ENCODE data around the gene ABCF3.

ABCF3 gene

DNA sequence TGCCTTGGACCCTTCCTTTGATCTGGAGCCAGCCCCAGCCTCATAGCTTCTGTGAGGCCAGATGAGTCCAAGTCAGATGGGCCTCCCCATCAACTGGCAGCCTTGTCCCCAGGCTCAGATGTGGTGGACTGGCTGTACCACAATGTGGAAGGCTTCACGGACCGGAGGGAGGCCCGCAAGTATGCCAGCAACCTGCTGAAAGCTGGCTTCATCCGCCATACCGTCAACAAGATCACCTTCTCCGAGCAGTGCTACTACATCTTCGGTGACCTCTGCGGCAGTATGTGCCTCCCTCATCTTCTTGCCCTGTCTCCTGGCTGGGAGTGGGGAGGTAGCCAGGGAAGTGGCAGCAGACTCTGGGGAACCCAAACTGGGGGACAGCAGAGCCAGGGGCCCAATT is 18.2 kb upstream of the ABCF3 start:
- DNase-seq (ENCODE audit: low read depth), result no peak

DNA sequence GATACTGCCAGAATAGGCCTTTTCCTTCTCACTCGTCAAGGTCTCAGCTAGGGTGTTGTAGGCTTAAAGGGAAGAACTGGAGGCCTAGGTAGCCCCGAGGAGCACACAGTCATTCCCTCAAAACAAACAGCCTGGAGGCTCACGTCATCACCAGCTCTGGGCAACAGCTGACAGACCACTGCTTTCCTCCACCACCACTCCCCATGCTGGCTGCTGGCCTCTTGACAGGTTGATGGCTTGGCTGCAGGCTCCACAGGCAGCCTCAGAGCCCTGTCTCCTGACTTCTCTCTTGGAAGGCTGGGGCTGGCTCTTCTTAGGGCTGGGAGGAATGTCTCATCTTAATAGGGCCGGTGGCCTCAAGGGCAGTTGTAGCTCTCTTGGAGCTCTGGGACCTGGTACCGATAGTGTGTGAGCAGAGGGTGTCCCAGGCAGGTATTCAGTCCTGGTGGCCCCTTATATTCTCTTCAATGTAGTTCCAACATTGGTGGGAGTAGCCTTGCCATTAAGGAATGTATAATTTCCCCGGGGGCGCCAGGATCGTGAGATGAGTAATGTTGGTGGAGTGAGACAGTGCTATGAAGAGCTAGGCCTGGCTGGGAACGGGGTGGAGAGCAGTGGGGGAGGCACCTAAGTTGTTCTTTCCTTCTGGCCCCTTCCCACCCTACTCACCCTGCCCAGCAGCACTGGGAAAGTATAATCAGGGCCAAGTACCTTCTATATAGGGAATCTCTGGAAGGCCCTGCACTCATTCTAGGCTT is 17.5 kb upstream of the ABCF3 start:
- DNase-seq (ENCODE audit: low read depth), result peak; percentile 94

DNA sequence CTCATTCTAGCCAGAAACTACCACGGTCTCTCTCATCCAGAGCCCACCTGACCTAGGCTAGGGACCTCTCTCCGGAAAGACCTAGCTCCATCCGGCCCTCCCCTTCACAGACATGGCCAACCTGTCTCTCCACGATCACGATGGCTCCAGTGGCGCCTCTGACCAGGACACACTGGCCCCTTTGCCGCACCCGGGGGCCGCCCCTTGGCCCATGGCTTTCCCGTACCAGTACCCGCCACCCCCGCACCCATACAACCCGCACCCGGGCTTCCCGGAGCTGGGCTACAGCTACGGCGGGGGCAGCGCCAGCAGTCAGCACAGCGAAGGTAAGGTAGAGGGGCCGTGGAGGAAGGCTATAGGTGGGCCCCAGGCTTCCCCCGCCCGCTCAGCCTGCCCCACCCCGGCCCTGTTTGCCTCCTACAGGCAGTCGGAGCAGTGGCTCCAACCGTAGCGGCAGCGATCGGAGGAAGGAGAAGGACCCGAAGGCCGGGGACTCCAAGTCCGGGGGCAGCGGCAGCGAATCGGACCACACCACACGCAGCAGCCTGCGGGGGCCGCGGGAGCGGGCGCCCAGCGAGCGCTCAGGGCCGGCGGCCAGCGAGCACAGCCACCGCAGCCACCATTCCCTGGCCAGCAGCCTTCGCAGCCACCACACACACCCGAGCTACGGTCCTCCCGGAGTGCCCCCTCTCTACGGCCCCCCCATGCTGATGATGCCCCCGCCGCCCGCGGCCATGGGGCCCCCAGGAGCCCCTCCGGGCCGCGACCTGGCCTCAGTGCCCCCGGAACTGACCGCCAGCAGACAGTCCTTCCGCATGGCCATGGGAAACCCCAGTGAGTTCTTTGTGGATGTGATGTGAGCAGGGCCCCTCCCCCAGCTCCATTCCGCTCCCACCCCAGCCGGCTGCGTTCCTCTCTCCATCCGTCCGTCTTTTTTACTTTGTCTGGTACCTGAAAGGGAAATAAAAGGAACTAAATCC is 15.8 kb upstream of the ABCF3 start:
- no peak for DNase-seq (ENCODE audit: low read depth)

DNA sequence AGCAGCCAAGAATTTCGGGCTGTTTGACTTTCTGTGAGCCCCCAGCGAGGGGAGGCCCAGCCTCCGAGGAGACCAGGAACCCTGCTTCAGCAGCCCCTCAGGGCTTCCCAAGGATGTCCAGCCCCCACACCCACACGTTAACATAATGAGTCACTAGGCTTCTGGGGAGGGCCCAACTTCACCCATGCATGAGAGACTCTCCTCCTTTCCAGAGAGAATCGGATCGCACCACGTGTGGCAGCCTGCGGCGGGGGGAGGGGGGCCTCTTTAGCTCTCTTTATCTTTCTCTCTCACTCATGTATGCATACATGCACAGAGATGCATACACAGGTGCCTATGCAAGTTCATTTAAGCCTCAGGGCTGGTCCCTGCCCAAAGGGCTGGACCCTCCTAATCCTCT is 14.4 kb upstream of the ABCF3 start:
- peak; percentile 91 for DNase-seq (ENCODE audit: low read depth)

DNA sequence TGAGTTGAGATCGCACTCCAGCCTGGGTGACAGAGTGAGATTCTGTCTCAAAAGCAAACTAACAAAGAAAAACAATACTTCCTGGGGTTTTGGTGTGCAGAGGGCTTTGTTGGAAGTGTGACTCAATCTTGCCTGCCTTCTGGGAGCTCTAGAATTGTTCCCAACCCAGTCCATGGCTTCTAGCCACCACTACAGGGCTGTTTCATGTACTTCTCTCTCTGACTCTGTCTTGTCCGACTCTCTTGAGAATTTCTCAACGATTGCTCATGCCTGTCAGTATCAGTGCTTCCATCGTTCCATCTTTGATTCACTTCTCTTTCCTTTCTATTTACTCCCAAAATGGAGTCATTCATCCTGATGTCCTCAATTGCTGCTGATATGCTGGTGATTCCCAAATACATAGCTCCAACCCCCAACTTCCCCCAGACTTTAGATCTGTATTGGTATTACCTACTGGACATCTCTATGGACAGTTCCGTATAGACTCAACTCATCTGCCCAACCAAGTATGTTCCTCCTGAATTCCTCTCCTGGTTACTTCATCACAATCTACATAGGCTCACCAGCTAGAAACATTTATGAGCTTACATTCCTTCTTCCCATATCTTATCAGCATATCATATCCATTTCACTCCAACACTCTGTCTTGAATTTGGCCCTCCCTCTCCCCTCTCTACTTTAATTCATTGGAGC is 13.2 kb upstream of the ABCF3 start:
- DNase-seq (ENCODE audit: low read depth), result peak; percentile 87

DNA sequence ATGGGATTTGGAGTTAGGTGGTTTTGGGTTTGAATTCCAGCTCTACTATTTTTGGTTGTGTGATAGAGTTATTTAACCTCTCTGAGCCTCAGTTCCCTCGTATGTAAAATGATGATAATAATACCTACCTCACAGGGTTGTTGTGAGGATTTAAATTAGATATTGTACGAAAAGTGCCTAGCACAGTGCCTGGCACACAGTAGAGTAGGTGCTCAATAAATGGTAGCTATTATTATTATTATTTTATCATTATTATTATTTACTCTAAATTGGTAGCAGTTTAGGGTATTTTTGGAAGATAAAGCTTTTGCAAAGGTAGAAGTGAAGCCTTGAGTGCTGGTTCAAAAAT is 12.7 kb upstream of the ABCF3 start:
- DNase-seq (ENCODE audit: low read depth), result no peak

DNA sequence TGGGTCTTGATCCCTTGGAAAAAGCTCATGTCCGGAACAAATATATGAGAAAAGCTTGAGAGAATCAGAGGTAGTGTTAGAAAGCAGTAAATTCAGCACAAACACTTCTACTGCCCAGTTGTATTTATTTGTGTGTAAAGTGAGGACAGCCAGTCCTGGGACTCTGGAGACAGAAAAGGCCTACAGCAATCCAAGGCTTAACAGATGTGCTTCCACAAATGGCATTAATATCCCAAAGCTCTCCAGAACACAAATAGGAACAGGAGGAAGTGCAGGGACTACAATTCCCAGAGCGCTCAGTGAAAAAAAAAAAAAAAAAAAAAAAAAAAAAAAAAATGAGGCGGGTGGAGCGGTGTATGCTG is 11.7 kb upstream of the ABCF3 start:
- DNase-seq (ENCODE audit: low read depth), result no peak

DNA sequence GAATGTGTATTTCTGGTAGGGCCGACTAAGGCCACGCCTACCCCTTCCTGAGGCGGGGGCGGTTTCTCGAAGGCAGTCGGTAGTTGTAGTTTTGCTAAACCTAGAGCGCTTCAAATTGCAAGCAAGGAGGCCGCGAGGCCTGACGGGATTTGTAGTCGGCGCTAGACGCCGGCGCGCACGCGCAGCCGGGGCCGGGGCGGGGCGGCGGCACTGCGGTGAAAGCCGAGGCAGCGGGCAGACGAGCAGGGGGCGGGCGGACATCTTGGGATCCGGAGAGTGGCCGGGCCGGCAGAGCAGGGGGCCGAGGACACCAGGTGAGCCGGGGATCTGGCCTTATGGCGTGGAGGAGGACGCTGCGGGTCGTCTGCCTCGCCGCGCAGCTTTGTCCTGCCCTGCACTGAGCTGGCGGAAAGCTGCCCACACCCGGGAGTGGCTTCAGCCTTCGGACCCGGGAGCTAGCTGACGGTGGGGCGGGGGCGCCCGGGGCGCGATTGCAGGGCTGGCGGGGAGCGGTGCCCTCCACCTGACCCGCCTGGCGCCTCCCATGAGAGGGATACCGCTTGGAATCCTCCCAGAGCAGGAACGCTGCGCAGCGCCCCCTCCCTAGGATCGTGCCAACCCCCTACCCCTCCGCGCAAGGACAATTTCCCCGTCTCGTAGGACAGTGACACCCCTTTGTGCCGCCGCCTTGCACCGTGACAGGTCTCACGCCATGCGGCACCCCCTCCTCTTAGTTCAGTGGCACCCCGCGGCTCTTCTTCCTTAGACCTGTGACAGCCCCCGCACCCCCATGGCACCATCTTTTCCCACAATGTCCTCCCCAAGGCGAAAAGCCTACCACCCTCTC is 11.1 kb upstream of the ABCF3 start, which contains the start of gene AP2M1:
TSS of gene AP2M1 (plus strand) at position 210 of the 847 bp plus-strand sequence. CDS start 2,139 bp downstream, outside the sequence.
- DNase-seq (ENCODE audit: low read depth), result peak; percentile 100

DNA sequence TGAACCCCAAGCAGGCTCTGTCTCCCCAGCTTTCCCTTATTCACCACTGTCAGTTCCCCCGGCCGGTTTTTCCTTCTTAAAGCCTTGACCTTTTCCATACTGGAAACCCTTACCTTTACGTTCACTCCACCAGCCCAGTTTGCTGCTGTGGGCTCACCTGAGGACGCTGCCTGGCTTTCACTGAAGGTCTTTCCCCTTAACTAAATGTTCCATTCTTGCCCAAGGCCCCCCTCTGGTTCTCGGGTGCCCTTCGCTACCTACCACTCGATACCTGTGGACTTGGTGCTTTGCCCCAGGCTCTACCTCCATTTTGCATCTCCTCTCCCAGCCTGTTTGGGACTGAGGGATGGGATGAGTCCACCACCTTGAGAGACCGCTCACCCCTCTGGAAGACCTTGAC is 10.5 kb upstream of the ABCF3 start:
- DNase-seq (ENCODE audit: low read depth), result no peak

DNA sequence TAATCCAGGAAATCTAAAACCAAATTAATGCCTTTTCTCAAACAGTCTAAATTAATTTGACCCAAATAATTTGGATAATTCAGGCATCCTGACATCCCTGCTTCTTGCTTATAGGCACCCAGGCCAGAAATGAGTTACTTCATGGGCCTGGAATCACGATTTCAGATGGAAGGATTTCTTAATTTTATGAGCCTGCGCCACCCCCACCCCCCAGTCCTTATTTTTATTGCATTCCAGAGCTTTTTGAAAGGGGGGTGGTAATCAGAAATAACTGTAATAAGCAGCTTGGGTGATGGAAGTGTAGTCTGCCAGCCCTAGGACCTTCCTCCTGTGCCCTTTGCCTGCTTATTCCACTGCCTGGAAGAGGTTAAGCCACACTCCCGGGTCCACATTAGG is 10.0 kb upstream of the ABCF3 start:
- DNase-seq (ENCODE audit: low read depth), result no peak

DNA sequence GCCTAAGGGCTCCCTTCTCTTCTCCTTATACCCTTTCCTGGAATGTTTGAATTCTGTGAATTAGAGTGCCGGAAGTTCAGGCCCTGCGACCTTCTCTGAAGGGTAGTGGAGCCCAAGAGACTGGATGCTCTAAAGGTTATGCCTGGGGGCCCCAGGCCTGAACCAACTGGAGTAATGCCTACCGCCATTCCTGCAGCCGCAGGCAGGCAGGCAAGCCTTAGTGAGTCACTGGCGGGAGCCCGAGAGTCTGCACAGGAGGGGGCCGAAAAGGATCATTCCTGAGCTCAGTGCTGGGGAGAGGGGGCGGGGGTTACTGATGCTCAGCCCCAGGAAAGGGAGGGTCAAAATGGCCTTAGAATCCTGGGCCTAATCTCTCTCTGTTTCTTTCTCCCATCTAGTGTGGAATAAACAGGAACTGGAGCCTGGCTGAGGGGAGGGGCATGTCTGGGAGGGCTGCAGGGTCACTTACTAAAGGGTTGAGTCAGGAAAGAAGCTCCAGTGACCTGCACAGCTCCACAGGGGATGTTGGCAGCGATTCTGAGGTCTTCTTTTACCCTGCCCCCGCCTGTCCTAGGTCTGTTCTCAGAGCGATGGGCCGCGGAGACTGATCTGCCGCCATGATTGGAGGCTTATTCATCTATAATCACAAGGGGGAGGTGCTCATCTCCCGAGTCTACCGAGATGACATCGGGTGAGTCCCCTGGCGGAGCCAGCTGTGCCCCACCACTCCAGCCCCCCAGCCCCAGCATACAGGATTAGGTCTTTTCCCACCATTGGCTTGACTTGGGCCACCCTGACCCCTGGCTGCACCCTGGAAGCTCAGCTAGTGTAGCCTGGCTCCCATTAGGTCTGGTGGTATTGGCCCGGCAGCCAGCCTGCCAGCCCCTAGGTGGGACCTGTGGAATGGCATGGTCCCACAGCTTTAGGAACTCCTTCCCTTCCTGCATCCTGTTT is 9.3 kb upstream of the ABCF3 start:
- peak; percentile 98 for DNase-seq (ENCODE audit: low read depth)

DNA sequence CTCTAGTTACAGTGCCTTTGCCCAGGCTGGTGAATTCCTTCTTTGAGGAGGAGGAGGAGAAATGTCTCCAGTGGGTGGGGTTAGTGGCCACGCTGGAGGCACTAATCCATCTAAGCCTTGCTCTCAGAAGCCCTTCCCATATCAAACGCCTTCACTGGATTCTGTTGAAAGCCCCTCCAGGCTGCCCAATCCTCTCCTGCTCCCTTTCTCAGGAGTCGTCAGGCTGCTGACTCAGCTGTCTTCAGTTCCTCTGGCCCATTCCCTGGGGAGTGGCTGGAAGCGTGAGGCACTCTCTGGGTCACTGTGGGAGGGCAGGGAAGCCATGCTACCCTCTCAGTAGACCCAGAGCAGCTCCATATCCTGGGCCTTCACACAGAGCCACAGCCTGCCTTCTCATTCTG is 8.7 kb upstream of the ABCF3 start:
- peak; percentile 48 for DNase-seq (ENCODE audit: low read depth)

DNA sequence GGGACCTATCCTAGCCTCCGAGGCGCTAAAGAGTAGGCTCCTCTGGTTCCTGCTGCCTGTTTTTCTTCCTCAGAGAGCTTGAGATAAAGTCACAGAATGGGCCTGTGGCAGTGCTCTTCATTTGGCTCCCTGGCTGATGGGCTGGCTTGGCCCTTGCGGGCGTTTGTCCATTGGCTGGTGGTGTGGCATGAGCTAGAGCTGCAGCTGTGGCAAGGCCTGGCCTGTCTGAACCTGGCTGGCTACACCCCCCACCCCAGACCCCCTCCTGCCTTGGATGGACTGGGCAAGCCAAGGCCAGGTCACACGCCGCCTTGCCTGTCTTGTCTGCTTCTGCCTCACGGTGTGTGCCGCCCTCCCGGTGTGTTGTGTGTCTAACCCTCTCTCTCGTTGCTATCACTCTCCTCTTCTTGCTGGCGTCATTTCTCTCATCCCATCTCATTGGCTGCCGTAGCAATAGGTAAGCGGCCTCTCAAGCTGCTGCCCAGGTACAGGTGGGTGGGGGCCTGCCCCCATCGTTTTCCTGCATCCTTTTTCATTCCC is 8.2 kb upstream of the ABCF3 start:
- DNase-seq (ENCODE audit: low read depth), result no peak

DNA sequence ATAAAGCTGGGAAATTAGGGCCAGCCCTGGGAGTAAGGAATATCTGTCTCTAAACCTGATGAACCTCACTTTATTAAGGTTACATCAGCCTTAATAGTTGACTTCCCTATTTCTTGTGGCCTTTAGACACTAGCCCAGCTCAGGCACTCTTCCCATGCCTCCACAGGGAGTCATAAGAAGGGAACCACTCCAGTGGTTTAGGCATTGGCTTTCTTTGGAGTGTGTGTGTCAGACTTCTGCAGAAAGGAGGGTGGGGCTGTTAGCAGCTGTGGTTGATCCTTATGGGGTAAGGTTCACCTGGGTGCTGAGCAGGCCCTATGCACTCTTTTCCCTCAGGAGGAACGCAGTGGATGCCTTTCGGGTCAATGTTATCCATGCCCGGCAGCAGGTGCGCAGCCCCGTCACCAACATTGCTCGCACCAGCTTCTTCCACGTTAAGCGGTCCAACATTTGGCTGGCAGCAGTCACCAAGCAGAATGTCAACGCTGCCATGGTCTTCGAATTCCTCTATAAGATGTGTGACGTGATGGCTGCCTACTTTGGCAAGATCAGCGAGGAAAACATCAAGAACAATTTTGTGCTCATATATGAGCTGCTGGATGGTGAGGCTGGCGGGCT is 7.4 kb upstream of the ABCF3 start:
- no peak for DNase-seq (ENCODE audit: low read depth)

DNA sequence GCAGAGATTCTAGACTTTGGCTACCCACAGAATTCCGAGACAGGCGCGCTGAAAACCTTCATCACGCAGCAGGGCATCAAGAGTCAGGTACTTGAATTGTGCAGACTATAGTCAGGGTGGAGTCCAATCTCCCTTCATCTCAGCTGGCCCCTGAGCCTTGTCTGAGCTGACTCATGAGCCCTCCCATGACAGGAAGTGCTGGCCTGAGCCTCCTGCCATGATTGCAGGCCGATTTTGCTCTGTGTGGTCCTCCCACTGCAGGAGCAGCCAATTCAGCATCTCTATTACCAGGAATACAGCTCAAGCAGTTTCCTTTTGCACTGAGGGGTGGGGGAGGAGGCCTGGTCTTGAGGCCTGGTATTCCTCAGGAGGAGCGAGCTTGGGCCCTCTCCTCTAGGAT is 5.8 kb upstream of the ABCF3 start:
- DNase-seq (ENCODE audit: low read depth), result peak; percentile 80

DNA sequence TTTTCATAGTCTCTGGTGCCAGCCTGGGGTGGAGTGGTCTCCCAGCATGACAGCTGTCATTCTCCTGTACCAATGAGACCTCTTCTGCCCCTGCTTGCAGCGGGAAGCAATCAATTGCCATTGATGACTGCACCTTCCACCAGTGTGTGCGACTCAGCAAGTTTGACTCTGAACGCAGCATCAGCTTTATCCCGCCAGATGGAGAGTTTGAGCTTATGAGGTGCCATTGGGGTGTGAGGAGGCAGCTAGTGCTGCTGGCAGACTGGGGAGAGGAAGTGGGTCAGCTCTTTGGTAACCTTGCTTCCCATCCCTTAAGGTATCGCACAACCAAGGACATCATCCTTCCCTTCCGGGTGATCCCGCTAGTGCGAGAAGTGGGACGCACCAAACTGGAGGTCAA is 4.4 kb upstream of the ABCF3 start:
- DNase-seq (ENCODE audit: low read depth), result no peak

DNA sequence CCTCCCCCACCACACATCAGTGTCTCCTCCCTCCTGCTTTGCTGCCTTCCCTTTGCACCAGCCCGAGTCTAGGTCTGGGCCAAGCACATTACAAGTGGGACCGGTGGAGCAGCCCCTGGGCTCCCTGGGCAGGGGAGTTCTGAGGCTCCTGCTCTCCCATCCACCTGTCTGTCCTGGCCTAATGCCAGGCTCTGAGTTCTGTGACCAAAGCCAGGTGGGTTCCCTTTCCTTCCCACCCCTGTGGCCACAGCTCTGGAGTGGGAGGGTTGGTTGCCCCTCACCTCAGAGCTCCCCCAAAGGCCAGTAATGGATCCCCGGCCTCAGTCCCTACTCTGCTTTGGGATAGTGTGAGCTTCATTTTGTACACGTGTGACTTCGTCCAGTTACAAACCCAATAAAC is 2.3 kb upstream of the ABCF3 start:
- DNase-seq (ENCODE audit: low read depth), result no peak

DNA sequence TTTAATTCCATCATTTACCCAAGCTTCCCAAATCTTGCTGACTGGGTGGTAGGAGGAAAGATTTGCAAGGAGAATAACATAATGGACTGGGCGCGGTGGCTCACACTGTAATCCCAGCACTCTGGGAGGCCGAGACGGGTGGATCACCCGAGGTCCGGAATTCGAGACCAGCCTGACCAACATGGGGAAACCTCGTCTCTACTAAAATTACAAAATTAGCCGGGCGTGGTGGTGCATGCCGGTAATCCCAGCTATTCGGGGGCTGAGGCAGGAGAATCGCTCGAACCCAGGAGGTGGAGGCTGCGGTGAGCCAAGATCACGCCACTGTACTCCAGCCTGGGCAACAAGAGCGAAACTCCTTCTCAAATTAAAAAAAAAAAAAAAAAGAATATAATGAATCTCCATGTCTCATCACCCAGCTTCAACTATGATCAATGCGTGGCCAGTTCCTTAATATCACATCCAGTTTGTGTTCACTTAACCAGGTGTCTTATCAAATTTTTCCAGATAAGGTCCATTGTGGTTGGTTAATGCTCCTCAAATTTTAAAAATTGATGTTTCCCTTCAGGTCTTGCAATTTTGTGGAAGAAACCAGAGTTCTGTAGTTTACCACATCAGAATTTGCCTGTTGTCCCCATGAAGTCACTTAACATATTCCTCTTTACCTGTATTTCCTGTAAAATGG is 1.3 kb upstream of the ABCF3 start:
- no peak for DNase-seq (ENCODE audit: low read depth)
